ENCODE results near the gene OLIG1.

OLIG1 gene

GRCh38 chr21:33105088-33105487 is 35.1 kb downstream of the OLIG1 start:
- DNase-seq = no peak

GRCh38 chr21:33108228-33108627 is 38.3 kb downstream of the OLIG1 start:
- DNase-seq = no peak

GRCh38 chr21:33109574-33110339 is 39.8 kb downstream of the OLIG1 start:
- DNase-seq = peak in 1 of 2 donors; percentile 4

GRCh38 chr21:33110340-33110715 is 40.4 kb downstream of the OLIG1 start:
- no peak for DNase-seq

GRCh38 chr21:33111577-33111976 is 41.6 kb downstream of the OLIG1 start:
- DNase-seq = no peak

- no peak for DNase-seq
Measured at GRCh38 chr21:33112151-33112550, 42.2 kb downstream of the OLIG1 start.

- no peak for DNase-seq
Measured at GRCh38 chr21:33112681-33113080, 42.7 kb downstream of the OLIG1 start.

- DNase-seq = no peak
Measured at GRCh38 chr21:33113131-33113530, 43.2 kb downstream of the OLIG1 start.

GRCh38 chr21:33114276-33114675 is 44.3 kb downstream of the OLIG1 start:
- no peak for DNase-seq

GRCh38 chr21:33115631-33116510 is 45.9 kb downstream of the OLIG1 start:
- no peak for DNase-seq

- DNase-seq = peak in 1 of 2 donors; percentile 14
Measured at GRCh38 chr21:33116676-33117075, 46.7 kb downstream of the OLIG1 start.

GRCh38 chr21:33117101-33117888 is 47.4 kb downstream of the OLIG1 start:
- no peak for DNase-seq
